GM12892 (cell line): ENCODE results near the gene ARHGAP22.

Experiments used
- POLR2A ChIP-seq: IDR thresholded peaks from 2 replicates; pipeline ENCODE4 v1.6.1; 2011; ENCODE audit warnings: low read depth, low read length, control low read depth
- POLR2AphosphoS5 ChIP-seq: IDR thresholded peaks from 2 replicates; pipeline ENCODE4 v1.6.1; 2011; ENCODE audit warnings: low read depth, low read length, control low read depth
- TAF1 ChIP-seq: IDR thresholded peaks from 2 replicates; pipeline ENCODE4 v1.6.1; 2011; ENCODE audit warnings: low read depth, mild to moderate bottlenecking, control low read depth, low read length, borderline replicate concordance

- no peak for TF ChIP-seq POLR2AphosphoS5
- TF ChIP-seq POLR2A: no peak
- no peak for TF ChIP-seq TAF1
Measured at GRCh38 chr10:48614481-48615390, 9.9 kb upstream of the ARHGAP22 start.
